ENCODE results near the gene TACSTD2. TPM values are rescaled to one million over a fixed set of nuclear protein-coding genes. Genes with fewer than 3 reads are reported as not detected.
A peak's percentile ranks its signal among the peaks of the same experiment; 100 is the strongest.
"Not testable (repeated sequence)": the region's sequence is repeated elsewhere in the genome, so short reads cannot be mapped to it uniquely, and the experiment has no call there.

The TACSTD2 gene
- total RNA-seq, 6 experiments from 2014 or later = 0.55 to 13.3 (median 12.2) TPM

DNA sequence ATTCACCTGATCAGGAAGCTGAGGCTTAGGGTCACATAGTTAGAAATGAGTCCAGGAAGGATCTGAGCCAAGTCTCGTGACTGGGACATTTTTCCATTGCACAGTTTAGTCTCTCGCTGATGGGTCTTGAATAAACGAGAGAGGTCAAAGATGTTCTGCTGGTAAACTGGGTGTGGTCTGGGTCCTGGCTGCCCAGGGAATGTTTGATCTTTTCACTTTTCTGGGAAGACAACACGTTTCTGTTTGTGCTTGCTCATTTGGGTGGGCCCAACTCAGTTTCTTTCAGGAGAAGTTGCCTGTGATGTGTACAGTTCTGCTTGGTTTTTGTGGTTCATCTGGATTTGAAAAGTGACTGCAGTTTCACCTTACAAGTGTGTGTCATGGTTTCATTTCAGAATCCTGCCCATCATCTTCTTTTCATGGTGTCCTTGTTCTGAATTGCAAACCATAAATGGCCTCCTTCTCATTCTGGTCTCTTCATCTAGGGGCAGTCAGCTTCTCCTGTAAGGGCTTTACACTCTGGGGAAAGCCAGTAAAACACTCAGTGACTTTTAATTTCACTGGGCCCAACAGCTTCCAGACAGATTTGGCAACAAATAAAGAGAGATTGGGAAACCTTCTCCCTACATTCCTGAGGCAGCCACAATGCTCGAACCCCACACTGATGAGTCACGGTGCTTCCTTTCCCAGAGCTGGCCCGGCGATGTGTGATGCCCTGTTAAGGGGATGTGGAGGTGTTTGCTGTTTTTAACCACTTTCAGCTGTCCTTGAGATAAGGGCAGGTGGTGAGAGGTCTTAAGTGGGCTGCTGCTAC is 7.2 kb upstream of the TACSTD2 start:
- Mint-ChIP-seq H3K27me3 (ENCODE audit: insufficient read depth) (peaks cover 2% of the 10 kb centered on the region; the same call in 1 of the 2 replicates), H3K4me3 (peak overlapping the region; percentile 82), H3K27ac (peak overlapping the region; percentile 97), H3K36me3 (ENCODE audit: low read depth) (peaks cover 5% of the 10 kb centered on the region; the same call in 1 of the 2 replicates), H3K4me1 (ENCODE audit: low read depth) (peaks cover 63% of the 10 kb centered on the region), H3K9me3 (no peaks in the 10 kb centered on the region)
- DNase-seq = peak; percentile 91
- TF ChIP-seq, protein P1, sequence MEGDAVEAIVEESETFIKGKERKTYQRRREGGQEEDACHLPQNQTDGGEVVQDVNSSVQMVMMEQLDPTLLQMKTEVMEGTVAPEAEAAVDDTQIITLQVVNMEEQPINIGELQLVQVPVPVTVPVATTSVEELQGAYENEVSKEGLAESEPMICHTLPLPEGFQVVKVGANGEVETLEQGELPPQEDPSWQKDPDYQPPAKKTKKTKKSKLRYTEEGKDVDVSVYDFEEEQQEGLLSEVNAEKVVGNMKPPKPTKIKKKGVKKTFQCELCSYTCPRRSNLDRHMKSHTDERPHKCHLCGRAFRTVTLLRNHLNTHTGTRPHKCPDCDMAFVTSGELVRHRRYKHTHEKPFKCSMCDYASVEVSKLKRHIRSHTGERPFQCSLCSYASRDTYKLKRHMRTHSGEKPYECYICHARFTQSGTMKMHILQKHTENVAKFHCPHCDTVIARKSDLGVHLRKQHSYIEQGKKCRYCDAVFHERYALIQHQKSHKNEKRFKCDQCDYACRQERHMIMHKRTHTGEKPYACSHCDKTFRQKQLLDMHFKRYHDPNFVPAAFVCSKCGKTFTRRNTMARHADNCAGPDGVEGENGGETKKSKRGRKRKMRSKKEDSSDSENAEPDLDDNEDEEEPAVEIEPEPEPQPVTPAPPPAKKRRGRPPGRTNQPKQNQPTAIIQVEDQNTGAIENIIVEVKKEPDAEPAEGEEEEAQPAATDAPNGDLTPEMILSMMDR (IDR thresholded peaks at IDR 0.05) = no peak

DNA sequence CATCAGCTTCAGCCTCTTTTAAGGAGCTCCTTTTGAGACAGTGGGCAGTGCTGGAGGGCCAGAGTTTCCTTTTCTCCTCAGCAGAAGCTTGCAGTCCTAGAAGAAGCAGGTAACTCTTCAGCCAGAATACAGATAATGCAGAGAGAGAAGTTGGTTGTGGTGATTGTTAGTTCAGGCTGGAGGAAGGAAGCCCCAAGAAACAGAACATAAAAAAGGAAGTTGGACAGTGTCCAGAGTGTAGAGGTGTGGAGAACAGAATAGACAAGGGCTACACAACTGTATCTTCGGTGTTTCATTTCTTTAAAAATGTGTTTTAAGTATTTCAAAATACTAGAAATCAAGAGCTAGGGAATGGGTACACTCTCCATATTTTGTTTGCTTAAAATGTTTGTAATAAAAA is 6.4 kb upstream of the TACSTD2 start:
- peaks cover 65% of the 10 kb centered on the region for H3K4me1 Mint-ChIP-seq (ENCODE audit: low read depth)
- H3K4me3 Mint-ChIP-seq = peak overlapping the region; percentile 82; the same call in 1 of the 2 replicates

DNA sequence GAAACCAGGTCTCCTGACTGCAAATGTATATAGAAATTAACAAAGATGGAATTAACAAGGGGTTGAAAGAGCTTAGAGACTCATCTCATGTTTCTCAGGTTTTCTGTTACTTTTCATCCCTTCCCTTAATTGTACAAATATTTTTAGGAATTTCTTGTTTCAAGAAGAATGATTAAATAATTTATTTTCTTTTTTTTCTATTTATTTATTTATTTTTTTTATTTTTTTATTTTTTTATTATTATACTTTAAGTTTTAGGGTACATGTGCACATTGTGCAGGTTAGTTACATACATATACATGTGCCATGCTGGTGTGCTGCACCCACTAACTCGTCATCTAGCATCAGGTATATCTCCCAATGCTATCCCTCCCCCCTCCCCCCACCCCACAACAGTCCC is 5.1 kb upstream of the TACSTD2 start:
- Mint-ChIP-seq H3K36me3 (ENCODE audit: low read depth) (peaks cover 12% of the 10 kb centered on the region), H3K4me1 (ENCODE audit: low read depth) (peaks cover 75% of the 10 kb centered on the region), H3K27me3 (ENCODE audit: insufficient read depth) (peaks cover 12% of the 10 kb centered on the region; the same call in 1 of the 2 replicates)
- H3K4me3 Mint-ChIP-seq, H3K9me3 Mint-ChIP-seq, H3K27ac Mint-ChIP-seq, DNase-seq: not testable (repeated sequence)

More for the DNA sequence above, 6.4 kb upstream of the TACSTD2 start:
- Mint-ChIP-seq H3K27ac (peak overlapping the region; percentile 97), H3K36me3 (ENCODE audit: low read depth) (peaks cover 8% of the 10 kb centered on the region; the same call in 1 of the 2 replicates), H3K27me3 (ENCODE audit: insufficient read depth) (peaks cover 2% of the 10 kb centered on the region; the same call in 1 of the 2 replicates), H3K9me3 (no peaks in the 10 kb centered on the region)
- DNase-seq = no peak
- TF ChIP-seq, protein P1 (IDR thresholded peaks at IDR 0.05) = no peak

DNA sequence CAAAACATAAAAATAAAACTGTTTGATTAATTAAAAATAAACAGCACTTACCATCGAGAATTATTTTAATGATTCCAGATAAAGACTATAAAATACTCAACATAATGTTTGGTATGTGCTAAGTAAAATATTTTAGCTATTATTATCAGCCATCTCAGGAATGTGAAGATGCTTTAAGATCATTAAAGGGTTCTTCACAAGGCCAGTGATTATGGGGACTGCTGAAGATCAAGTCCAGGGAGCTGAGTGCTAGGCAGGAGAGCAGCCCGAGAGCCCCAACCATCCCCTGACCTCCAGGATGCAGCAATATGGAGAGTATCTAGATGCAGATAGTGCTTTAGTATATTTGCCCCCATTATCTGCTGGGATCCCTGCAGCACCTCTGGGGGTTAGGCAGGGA is 4.6 kb upstream of the TACSTD2 start:
- Mint-ChIP-seq H3K4me3 (no peak overlapping the region), H3K9me3 (no peaks in the 10 kb centered on the region), H3K27me3 (ENCODE audit: insufficient read depth) (peaks cover 14% of the 10 kb centered on the region; the same call in 1 of the 2 replicates), H3K4me1 (ENCODE audit: low read depth) (peaks cover 70% of the 10 kb centered on the region), H3K36me3 (ENCODE audit: low read depth) (peaks cover 12% of the 10 kb centered on the region), H3K27ac (no peak overlapping the region)
- no peak for DNase-seq
- TF ChIP-seq, protein P1 (IDR thresholded peaks at IDR 0.05) = no peak

DNA sequence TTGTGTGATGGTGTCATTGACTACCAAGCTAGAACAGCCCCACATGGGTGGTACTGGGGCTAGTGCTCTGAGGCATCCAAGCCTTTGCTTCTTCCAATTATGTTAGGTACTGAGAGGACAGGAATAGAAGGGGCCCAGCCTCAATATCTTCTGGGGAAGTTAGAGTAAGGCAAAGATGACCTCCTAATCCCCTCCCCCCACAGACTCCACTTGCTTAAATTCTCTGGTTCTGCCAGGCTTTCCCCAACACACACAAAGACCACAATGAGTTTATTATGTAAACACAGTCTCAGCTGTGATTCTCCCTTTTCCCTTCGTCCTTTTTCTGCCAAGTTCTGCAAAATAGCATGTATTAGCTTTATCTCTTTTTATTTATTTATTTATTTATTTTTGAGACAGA is 3.1 kb upstream of the TACSTD2 start:
- no peaks in the 10 kb centered on the region for H3K9me3 Mint-ChIP-seq
- no peak overlapping the region for H3K4me3 Mint-ChIP-seq
- no peak overlapping the region for H3K27ac Mint-ChIP-seq
- TF ChIP-seq, protein P1 (IDR thresholded peaks at IDR 0.05) = no peak
- H3K4me1 Mint-ChIP-seq (ENCODE audit: low read depth) = peaks cover 66% of the 10 kb centered on the region
- peaks cover 12% of the 10 kb centered on the region for H3K36me3 Mint-ChIP-seq (ENCODE audit: low read depth)
- no peak for DNase-seq
- peaks cover 27% of the 10 kb centered on the region for H3K27me3 Mint-ChIP-seq (ENCODE audit: insufficient read depth)

DNA sequence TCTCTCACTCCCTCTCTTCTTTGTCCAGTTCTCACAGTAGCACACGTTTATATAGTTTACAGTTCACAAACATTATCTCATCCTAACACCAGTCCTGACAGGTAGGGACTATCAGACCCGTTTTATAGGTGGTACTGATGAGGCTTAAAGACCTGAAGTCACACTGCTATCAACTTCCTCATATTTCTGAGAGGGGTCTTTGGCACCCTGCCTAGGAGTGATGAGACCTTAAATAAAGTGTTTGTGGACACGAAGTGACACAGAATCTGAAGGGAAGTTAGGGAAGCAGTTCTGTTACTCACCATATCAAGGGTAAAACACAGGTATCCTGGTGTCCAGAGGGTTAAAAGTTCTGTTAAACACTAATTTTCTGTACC is 590 bp upstream of the TACSTD2 start:
- Mint-ChIP-seq H3K36me3 (ENCODE audit: low read depth) (peaks cover 12% of the 10 kb centered on the region), H3K4me3 (peak overlapping the region; percentile 81; the same call in 1 of the 2 replicates), H3K4me1 (ENCODE audit: low read depth) (peaks cover 50% of the 10 kb centered on the region), H3K27ac (peak overlapping the region; percentile 60; the same call in 1 of the 2 replicates), H3K9me3 (no peaks in the 10 kb centered on the region), H3K27me3 (ENCODE audit: insufficient read depth) (peaks cover 35% of the 10 kb centered on the region)
- no peak for DNase-seq
- TF ChIP-seq, protein P1 (IDR thresholded peaks at IDR 0.05) = no peak

Data from HFFc6 (cell line).